Breast epithelium (tissue), 4 donors: Measurements from ENCODE around the gene THY1. TPM values are rescaled to one million over a fixed set of nuclear protein-coding genes. Genes with fewer than 3 reads are reported as not detected.

Experiments used
- DNase-seq, 2 donors: peaks; one replicate each; pipeline ENCODE4 v3.0.0-alpha.2; 2019; ENCODE audit warnings: low spot score in 2 of 2
- H3K27ac ChIP-seq, 2 donors: fragments of 200-600 bp; sonication (generic) in 1 of 2; one replicate each; pipeline ENCODE4 v1.5.1; 2016 to 2019; ENCODE audit warnings: mild to moderate bottlenecking in 1 of 2
- H3K27me3 ChIP-seq, 2 donors: fragments of 200-600 bp; sonication (generic) in 1 of 2; one replicate each; pipeline versions ENCODE4 v1.5.1 to v1.6.0; 2017 to 2019; ENCODE audit warnings: control low read depth in 1 of 2, mild to moderate bottlenecking in 1 of 2
- H3K36me3 ChIP-seq: fragments of 200-600 bp; one replicate; pipeline ENCODE4 v1.5.1; 2019
- H3K4me1 ChIP-seq, 2 donors: fragments of 200-600 bp; sonication (generic); one replicate each; pipeline ENCODE4 v1.5.1; 2016 to 2019; ENCODE audit warnings: control low read depth in 1 of 2
- H3K4me3 ChIP-seq, 3 donors: fragments of 200-600 bp; sonication (generic); 1 replicate in 2 of 3; 2 replicates in 1 of 3; pipeline ENCODE4 v1.5.1; 2016 to 2019; ENCODE audit warnings: mild to moderate bottlenecking in 3 of 3, moderate library complexity in 2 of 3
- H3K9me3 ChIP-seq, 2 donors: fragments of 200-600 bp; sonication (generic) in 1 of 2; one replicate each; pipeline ENCODE4 v1.5.1; 2016 to 2019; ENCODE audit warnings: control low read depth in 1 of 2
- POLR2A ChIP-seq: fragments of 450-650 bp; IDR thresholded peaks from one replicate; pipeline ENCODE4 v1.6.1; 2016; ENCODE audit warnings: antibody characterized with exemption, mild to moderate bottlenecking, moderate library complexity
- POLR2AphosphoS5 ChIP-seq, 3 donors: sonication (generic); formaldehyde crosslinking; IDR thresholded peaks; one replicate each; pipeline ENCODE4 v1.6.1; 2017; ENCODE audit warnings: antibody characterized with exemption in 3 of 3
- intact Hi-C: fragments of 100-400 bp; cut with DNase I; formaldehyde crosslinking; loops from one replicate; pipeline ENCODE4 v1.15.1; 2023; ENCODE audit warnings: low total_unique reads
- total RNA-seq, 3 donors: library from RNA; depleted of rRNA; stranded (reverse); fragments of >200 nt; gene quantifications; one replicate each; pipeline ENCODE4 v1.1.0, GENCODE V29; 2016
- TF ChIP-seq, protein P1 (sequence below), 3 donors: fragments of 450-650 bp; IDR thresholded peaks; one replicate each; pipeline ENCODE4 v1.5.1; 2016 to 2017; ENCODE audit warnings: antibody characterized with exemption in 3 of 3, mild to moderate bottlenecking in 3 of 3, moderate library complexity in 3 of 3

THY1 gene
- total RNA-seq, 3 donors from 2014 or later, result 8.5 to 26.3 (median 23.8) TPM

- intact Hi-C loops, result no loop called here
- H3K4me1 ChIP-seq, result no peaks in the 10 kb centered on the region
- no peak overlapping the region for H3K4me3 ChIP-seq
- H3K36me3 ChIP-seq, result no peaks in the 10 kb centered on the region
- TF ChIP-seq POLR2AphosphoS5 (IDR thresholded peaks at IDR 0.05) (no peak), POLR2A (no peak)
- TF ChIP-seq, protein P1, sequence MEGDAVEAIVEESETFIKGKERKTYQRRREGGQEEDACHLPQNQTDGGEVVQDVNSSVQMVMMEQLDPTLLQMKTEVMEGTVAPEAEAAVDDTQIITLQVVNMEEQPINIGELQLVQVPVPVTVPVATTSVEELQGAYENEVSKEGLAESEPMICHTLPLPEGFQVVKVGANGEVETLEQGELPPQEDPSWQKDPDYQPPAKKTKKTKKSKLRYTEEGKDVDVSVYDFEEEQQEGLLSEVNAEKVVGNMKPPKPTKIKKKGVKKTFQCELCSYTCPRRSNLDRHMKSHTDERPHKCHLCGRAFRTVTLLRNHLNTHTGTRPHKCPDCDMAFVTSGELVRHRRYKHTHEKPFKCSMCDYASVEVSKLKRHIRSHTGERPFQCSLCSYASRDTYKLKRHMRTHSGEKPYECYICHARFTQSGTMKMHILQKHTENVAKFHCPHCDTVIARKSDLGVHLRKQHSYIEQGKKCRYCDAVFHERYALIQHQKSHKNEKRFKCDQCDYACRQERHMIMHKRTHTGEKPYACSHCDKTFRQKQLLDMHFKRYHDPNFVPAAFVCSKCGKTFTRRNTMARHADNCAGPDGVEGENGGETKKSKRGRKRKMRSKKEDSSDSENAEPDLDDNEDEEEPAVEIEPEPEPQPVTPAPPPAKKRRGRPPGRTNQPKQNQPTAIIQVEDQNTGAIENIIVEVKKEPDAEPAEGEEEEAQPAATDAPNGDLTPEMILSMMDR (IDR thresholded peaks at IDR 0.05), result no peak
- no peaks in the 10 kb centered on the region for H3K27me3 ChIP-seq
- DNase-seq, result no peak
- H3K9me3 ChIP-seq, result peaks cover 0 to 6% of the 10 kb centered on the region in 2 donors
- H3K27ac ChIP-seq, result no peak overlapping the region
Measured at GRCh38 chr11:119469506-119469905, 46.5 kb upstream of the THY1 start.

DNA sequence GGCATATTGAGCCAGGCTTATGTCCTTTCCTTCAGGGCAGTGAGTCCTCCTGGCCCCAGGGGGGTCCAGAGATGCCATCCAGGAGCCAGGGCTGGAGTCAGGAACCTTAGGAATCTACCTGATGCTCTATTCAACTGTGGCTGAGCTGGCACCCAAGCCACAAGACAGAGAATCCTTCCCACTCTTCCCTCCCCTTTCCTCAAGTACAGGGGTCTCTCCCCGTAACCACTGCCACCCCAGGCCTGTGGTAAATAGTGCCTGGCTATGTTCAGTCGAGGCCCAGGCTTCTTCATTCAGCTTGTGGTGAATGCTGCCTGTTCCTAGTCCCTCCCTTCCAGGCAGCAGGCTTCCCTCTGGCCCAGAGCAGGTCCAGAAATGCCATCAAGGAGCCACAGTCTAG lies 45.5 kb upstream of the THY1 start:
- Histone ChIP-seq H3K27ac (no peak overlapping the region), H3K9me3 (peaks cover 0 to 6% of the 10 kb centered on the region in 2 donors), H3K36me3 (no peaks in the 10 kb centered on the region), H3K4me1 (no peaks in the 10 kb centered on the region), H3K27me3 (no peaks in the 10 kb centered on the region), H3K4me3 (no peak overlapping the region)
- TF ChIP-seq, protein P1 (IDR thresholded peaks at IDR 0.05), result no peak
- TF ChIP-seq POLR2A, result no peak
- TF ChIP-seq POLR2AphosphoS5 (IDR thresholded peaks at IDR 0.05), result no peak
- DNase-seq, result no peak
- intact Hi-C loops, result no loop called here

- H3K9me3 ChIP-seq, result no peaks in the 10 kb centered on the region
- H3K4me3 ChIP-seq, result no peak overlapping the region
- intact Hi-C loops, result loop anchor here (5.0 kb wide), 1 partner anchor 536 kb away; no protein-coding TSS in a partner anchor
- H3K27ac ChIP-seq, result peak overlapping the region in 1 of 2 donors; percentile 4
- DNase-seq, result no peak
- H3K4me1 ChIP-seq, result no peaks in the 10 kb centered on the region
- TF ChIP-seq POLR2AphosphoS5 (IDR thresholded peaks at IDR 0.05), result no peak
- TF ChIP-seq POLR2A, result no peak
- TF ChIP-seq, protein P1 (IDR thresholded peaks at IDR 0.05), result no peak
- H3K36me3 ChIP-seq, result no peaks in the 10 kb centered on the region
- H3K27me3 ChIP-seq, result no peaks in the 10 kb centered on the region
Measured at GRCh38 chr11:119461229-119461963, 38.4 kb upstream of the THY1 start.

DNA sequence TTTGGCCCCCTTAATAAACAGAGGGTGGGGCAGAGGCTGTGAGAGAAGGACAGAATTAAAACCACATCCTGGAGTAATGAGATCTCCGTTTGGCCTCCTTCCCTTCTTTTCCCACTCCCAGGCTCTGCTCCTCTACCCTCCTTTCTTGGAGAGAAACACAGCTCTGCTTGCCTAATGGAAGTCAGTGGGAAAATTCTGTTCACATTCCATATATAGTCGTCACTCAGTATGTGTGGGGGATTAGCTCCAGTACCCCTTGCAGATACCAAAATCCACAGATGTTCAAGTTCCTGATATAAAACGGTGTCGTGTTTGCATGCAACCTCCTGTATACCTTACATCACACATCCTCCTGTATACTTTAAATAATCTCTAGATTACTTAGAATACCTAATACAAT lies 37.6 kb upstream of the THY1 start:
- TF ChIP-seq POLR2AphosphoS5 (IDR thresholded peaks at IDR 0.05) (no peak), POLR2A (no peak)
- TF ChIP-seq, protein P1 (IDR thresholded peaks at IDR 0.05), result no peak
- Histone ChIP-seq H3K27me3 (no peaks in the 10 kb centered on the region), H3K36me3 (no peaks in the 10 kb centered on the region), H3K4me1 (no peaks in the 10 kb centered on the region), H3K4me3 (no peak overlapping the region), H3K27ac (peak overlapping the region in 1 of 2 donors; percentile 71), H3K9me3 (no peaks in the 10 kb centered on the region)
- intact Hi-C loops, result loop anchor here (5.0 kb wide), 1 partner anchor 537 kb away; no protein-coding TSS in a partner anchor
- DNase-seq, result no peak

DNA sequence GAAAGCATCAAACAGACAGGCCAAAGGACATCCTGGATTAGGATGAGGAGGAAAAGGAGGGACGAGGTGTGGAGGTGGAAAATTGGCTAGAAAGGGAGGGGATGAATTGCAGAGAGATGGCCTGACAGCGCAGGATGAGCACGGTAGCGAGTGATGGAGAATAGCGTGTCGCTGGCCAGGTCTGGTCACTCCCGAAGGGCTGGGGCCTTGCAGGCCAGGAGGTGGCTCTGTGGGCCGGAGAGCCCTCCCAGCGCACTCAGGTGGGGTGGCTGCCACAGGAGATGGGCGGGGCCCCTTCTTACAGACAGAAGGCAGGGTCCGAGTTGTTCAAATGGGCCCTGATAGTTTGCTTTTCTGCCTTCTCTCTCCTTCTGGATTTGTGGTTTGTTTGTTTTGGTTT lies 37.1 kb upstream of the THY1 start:
- DNase-seq, result no peak
- H3K4me1 ChIP-seq, result no peaks in the 10 kb centered on the region
- H3K36me3 ChIP-seq, result no peaks in the 10 kb centered on the region
- H3K9me3 ChIP-seq, result no peaks in the 10 kb centered on the region
- TF ChIP-seq, protein P1 (IDR thresholded peaks at IDR 0.05), result no peak
- TF ChIP-seq POLR2AphosphoS5 (IDR thresholded peaks at IDR 0.05) (no peak), POLR2A (no peak)
- intact Hi-C loops, result loop anchor here (5.0 kb wide), 1 partner anchor 537 kb away; no protein-coding TSS in a partner anchor
- no peak overlapping the region for H3K4me3 ChIP-seq
- H3K27ac ChIP-seq, result peak overlapping the region; percentile 13 to 71
- no peaks in the 10 kb centered on the region for H3K27me3 ChIP-seq
